HG03280 (cell line): ENCODE results near the gene ESPN.
"Not testable (repeated sequence)": the region's sequence is repeated elsewhere in the genome, so short reads cannot be mapped to it uniquely, and the experiment has no call there.

Experiments
- ATAC-seq: cut with Tn5 transposase; IDR thresholded peaks from one replicate; pipeline ENCODE4 v1.9.1; 2021; ENCODE audit warnings: mild to moderate bottlenecking, moderate library complexity; ENCODE audit not compliant: unreplicated experiment

Gene ESPN

DNA sequence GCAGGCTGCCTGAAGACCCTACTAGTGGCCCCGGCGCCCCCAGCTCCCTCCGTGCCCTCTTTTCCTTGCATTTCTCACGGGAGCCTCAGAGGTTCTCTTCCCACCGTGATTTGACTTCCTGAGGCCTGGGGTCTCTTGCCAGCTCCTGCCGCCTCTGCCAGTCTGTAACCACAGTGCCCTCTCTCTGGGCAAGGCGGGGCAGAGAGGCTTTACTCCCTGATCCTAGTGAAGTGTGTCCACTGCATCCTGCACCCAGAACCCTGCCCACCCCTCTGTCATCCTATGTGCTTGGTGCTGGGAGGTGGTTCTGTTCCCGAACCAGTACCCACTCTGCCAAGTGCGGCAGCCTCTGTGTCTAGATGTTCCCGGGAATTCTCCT is 2.4 kb downstream of the ESPN start:
- no peak for ATAC-seq

DNA sequence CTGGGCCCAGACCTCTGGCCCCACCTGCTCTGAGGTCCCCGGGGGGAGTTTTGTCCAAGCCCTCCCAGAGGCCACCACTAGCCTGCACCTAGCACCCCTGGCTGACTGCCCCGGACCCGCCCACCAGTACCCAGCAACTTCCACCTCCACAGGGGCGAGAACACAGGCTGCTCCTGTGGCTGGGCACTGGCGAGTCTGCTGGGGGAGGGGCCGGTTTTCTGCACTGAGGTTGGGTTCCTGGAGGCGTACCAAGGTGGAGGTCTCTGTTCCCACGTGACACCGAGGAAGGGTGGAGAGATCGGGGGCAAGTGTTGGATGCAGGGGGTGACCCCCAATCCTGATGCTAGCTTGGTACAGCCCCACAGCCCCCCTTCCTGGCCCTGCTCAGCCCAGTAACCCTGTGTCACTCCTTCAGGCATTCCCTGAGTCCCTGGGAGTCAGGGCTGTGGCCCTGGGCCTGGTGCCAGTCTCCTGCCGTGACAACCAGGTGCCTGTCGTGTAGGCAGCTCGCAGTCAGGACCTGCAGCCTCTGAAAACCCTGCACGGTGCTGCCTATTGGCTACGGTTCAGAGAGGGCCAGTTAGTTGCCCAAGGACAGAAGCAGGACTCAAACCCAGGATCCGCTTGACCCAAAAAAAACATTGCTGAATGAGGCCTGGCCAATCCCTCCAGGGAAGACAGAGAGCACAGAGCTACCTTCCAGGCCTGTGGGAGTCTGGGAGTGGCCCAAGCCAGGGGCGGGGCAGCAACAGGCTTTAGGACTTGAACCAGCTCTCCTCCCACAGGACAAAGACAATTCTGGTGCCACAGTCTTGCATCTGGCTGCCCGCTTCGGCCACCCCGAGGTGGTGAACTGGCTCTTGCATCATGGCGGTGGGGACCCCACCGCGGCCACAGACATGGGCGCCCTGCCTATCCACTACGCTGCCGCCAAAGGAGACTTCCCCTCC is 3.1 kb downstream of the ESPN start:
- no peak for ATAC-seq

- not testable (repeated sequence) for ATAC-seq
Measured at GRCh38 chr1:6428453-6428852, 3.9 kb downstream of the ESPN start.

GRCh38 chr1:6429660-6430411 is 5.3 kb downstream of the ESPN start:
- not testable (repeated sequence) for ATAC-seq

GRCh38 chr1:6431645-6432579 is 7.3 kb downstream of the ESPN start:
- ATAC-seq: not testable (repeated sequence)

GRCh38 chr1:6434186-6434585 is 9.6 kb downstream of the ESPN start:
- ATAC-seq: no peak

- ATAC-seq: no peak
Measured at GRCh38 chr1:6435129-6435528, 10.6 kb downstream of the ESPN start.

DNA sequence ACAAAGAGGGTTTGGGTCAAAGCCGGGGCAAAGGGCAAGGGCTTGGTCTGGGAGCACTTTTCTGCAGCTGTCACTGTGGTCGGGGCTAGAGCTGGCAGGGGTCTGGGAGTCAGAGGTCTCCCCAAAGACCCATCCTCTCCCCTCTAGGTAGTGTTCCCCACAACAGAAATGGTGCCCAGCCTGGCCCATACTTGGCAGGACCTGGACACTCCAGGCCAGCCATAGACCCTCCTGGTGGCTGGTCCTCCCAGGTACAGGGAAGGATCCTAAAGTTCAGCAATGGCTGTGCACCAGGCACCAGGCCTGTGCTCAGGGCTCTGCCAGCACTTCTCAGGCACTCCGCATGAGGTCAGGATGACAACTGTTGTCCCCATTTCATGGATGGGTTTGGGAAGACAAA is 11.0 kb downstream of the ESPN start:
- no peak for ATAC-seq

- ATAC-seq: not testable (repeated sequence)
Measured at GRCh38 chr1:6436277-6436676, 11.7 kb downstream of the ESPN start.

- not testable (repeated sequence) for ATAC-seq
Measured at GRCh38 chr1:6437012-6437700, 12.6 kb downstream of the ESPN start.

DNA sequence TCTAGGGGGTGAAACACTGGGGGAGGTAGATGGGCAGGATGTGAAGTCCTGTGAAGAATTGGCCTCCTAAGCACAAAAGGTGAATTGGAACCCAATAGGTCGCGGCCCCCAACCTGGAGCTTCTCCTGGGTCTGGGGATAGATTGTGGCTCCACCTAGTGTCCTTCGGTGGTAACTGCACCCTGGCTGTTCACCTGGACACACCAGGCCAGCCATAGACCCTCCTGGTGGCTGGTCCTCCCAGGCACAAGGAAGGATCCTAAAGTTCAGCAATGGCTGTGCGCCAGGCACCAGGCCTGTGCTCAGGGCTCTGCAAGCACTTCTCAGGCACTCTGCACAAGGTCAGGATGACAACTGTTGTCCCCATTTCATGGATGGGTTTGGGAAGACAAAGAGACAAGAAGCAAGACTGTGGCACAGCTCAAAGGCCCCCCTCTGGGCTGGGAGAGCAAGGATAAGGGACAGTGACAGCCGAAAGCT is 13.5 kb downstream of the ESPN start:
- no peak for ATAC-seq

GRCh38 chr1:6440198-6441126 is 15.9 kb downstream of the ESPN start:
- ATAC-seq: no peak

DNA sequence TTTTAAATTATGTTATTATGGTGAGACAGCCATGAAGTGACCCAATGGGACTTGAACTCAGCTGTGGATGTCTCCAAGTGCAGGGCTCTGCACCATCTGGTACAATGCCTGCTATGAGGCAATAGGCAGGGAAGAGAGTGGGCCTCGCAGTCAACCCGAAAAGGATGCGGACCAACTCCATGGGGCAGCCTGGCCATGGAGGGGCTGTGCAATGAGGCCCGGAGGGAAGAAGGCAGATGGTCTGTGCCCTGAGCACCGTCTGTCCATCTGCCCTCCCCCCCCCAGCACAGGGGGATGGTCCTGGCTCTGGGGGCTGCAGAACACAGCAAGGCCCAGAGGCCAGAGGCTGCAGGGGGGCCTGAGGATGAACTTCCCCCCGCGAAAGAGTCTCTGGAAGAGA is 17.0 kb downstream of the ESPN start:
- no peak for ATAC-seq

GRCh38 chr1:6443339-6444115 is 19.0 kb downstream of the ESPN start:
- ATAC-seq: no peak

DNA sequence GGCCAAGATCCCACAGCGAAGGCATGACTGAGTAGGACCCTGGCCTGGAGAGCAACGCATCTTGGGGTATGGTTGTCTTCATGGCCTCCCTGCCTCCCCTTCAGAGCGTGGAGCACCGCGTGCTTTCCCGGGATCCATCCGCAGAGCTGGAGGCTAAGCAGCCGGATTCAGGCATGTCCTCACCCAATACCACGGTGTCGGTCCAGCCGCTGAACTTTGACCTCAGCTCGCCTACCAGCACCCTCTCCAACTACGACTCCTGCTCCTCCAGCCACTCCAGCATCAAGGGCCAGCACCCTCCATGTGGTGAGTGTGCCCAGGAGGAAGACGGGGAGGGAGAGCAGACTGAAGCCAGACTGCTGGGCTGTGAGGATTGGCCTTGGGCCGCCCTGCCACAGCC is 19.8 kb downstream of the ESPN start:
- ATAC-seq: no peak

- ATAC-seq: no peak
Measured at GRCh38 chr1:6445062-6445763, 20.6 kb downstream of the ESPN start.

GRCh38 chr1:6445929-6446328 is 21.4 kb downstream of the ESPN start:
- not testable (repeated sequence) for ATAC-seq

- ATAC-seq: no peak
Measured at GRCh38 chr1:6446665-6447015, 22.1 kb downstream of the ESPN start.
